K562 (cell line): ENCODE data around the gene ZNF296. TPM values are rescaled to one million over a fixed set of nuclear protein-coding genes. Genes with fewer than 3 reads are reported as not detected.
A peak's percentile ranks its signal among the peaks of the same experiment; 100 is the strongest.

Source experiments
- CCNT2 ChIP-seq: IDR thresholded peaks from 2 replicates; pipeline ENCODE4 v1.6.1; 2011; ENCODE audit warnings: borderline replicate concordance, low read depth, mild to moderate bottlenecking, moderate library complexity, mixed read lengths, low read length; ENCODE audit not compliant: insufficient read length; ENCODE audit errors: extremely low read depth
- ETV1 ChIP-seq: fragments of 450-650 bp; conservative IDR thresholded peaks from 2 replicates; pipeline ENCODE4 v1.6.1; 2016; ENCODE audit warnings: missing genetic modification characterization, control low read depth, low read depth, missing compliant biosample characterization
- FOXA3 ChIP-seq, 2 experiments: fragments of 450-650 bp in 1 of 2; sonication (generic) in 1 of 2; formaldehyde crosslinking; IDR thresholded peaks in 1 of 2; conservative IDR thresholded peaks in 1 of 2; 2 replicates each; pipeline versions ENCODE4 v1.4.0 to v1.8.0; 2020 to 2022; ENCODE audit warnings: mild to moderate bottlenecking in 2 of 2, missing genetic modification reagents in 1 of 2
- HDAC1 ChIP-seq, 2 experiments: fragments of 450-650 bp; IDR thresholded peaks; 2 replicates each; pipeline ENCODE4 v1.6.1; 2016 to 2017; ENCODE audit warnings: inconsistent platforms in 1 of 2, mild to moderate bottlenecking in 1 of 2, moderate library complexity in 1 of 2
- HEY1 ChIP-seq: fragments of 250-450 bp; sonication (Bioruptor Pico); IDR thresholded peaks from 2 replicates; pipeline ENCODE4 v1.5.0; 2020; ENCODE audit warnings: mild to moderate bottlenecking, moderate library complexity, borderline replicate concordance
- KDM2B ChIP-seq: fragments of 250-450 bp; sonication (Bioruptor Pico); IDR thresholded peaks from 2 replicates; pipeline ENCODE4 v1.8.0; 2021; ENCODE audit warnings: mild to moderate bottlenecking, moderate library complexity
- LCOR ChIP-seq: sonication (generic); formaldehyde crosslinking; IDR thresholded peaks from 2 replicates; pipeline ENCODE4 v1.8.0; 2022; ENCODE audit warnings: mild to moderate bottlenecking, missing genetic modification reagents
- MAX ChIP-seq: sonication (generic); formaldehyde crosslinking; IDR thresholded peaks from 2 replicates; pipeline ENCODE4 v1.9.0; 2022; ENCODE audit warnings: mild to moderate bottlenecking, missing genetic modification reagents
- MTF1 ChIP-seq: fragments of 250-450 bp; sonication (Bioruptor Pico); IDR thresholded peaks from 2 replicates; pipeline ENCODE4 v1.9.0; 2021; ENCODE audit warnings: moderate library complexity, mild to moderate bottlenecking, inconsistent platforms, borderline replicate concordance
- PTBP1 ChIP-seq: fragments of 200-400 bp; formaldehyde crosslinking; IDR thresholded peaks from 2 replicates; pipeline ENCODE4 v1.6.1; 2017; ENCODE audit warnings: low read depth, low read length
- RFX1 ChIP-seq: fragments of 450-650 bp; IDR thresholded peaks from 2 replicates; pipeline ENCODE4 v1.6.1; 2016; ENCODE audit warnings: mild to moderate bottlenecking, moderate library complexity
- ZFX ChIP-seq: sonication (generic); formaldehyde crosslinking; IDR thresholded peaks from 2 replicates; pipeline ENCODE4 v1.8.0; 2022; ENCODE audit warnings: mild to moderate bottlenecking, missing genetic modification reagents, moderate library complexity
- ZNF318 ChIP-seq, 2 experiments: fragments of 450-650 bp; IDR thresholded peaks; 2 replicates each; pipeline ENCODE4 v1.6.1; 2016; ENCODE audit warnings: mild to moderate bottlenecking in 2 of 2, borderline replicate concordance in 1 of 2, low read depth in 1 of 2, moderate library complexity in 1 of 2
- polyA plus RNA-seq, 8 experiments: library from polyadenylated mRNA; depleted of rRNA in 4 of 8; stranded (reverse) in 5 of 8; unstranded in 3 of 8; fragments of >200 nt; fragmentation: Nextera tagmentation in 2 of 8; fragmentation: Illumina TruSeq in 1 of 8; extraction: Ambion mirVana in 2 of 8; extraction: Trizol in 1 of 8; gene quantifications; 2 replicates each; pipeline versions ENCODE4 v1.2.1 to v1.2.3, GENCODE V29; 2011 to 2014; ENCODE audit warnings: inconsistent platforms in 1 of 8, missing spikeins in 1 of 8
- total RNA-seq, 7 experiments: library from RNA; depleted of rRNA in 6 of 7; stranded (reverse); fragments of >200 nt in 6 of 7; fragmentation: Illumina TruSeq in 2 of 7; extraction: Trizol in 2 of 7; gene quantifications; 2 replicates each; pipeline versions ENCODE4 v1.2.1 to v1.2.3, GENCODE V29; 2011 to 2021; ENCODE audit warnings: low replicate concordance in 1 of 7
- TF ChIP-seq, protein P1 (sequence below): fragments of 450-650 bp; formaldehyde crosslinking; IDR thresholded peaks from 2 replicates; pipeline ENCODE4 v1.4.0; 2020; ENCODE audit warnings: mild to moderate bottlenecking

The ZNF296 gene
- total and polyA plus RNA-seq, 9 of the 15 experiments (the other 6 are each of a cell fraction or from before 2014, with no cell fraction given): 0.03 to 8.8 (median 0.47) TPM; not detected in 1

DNA sequence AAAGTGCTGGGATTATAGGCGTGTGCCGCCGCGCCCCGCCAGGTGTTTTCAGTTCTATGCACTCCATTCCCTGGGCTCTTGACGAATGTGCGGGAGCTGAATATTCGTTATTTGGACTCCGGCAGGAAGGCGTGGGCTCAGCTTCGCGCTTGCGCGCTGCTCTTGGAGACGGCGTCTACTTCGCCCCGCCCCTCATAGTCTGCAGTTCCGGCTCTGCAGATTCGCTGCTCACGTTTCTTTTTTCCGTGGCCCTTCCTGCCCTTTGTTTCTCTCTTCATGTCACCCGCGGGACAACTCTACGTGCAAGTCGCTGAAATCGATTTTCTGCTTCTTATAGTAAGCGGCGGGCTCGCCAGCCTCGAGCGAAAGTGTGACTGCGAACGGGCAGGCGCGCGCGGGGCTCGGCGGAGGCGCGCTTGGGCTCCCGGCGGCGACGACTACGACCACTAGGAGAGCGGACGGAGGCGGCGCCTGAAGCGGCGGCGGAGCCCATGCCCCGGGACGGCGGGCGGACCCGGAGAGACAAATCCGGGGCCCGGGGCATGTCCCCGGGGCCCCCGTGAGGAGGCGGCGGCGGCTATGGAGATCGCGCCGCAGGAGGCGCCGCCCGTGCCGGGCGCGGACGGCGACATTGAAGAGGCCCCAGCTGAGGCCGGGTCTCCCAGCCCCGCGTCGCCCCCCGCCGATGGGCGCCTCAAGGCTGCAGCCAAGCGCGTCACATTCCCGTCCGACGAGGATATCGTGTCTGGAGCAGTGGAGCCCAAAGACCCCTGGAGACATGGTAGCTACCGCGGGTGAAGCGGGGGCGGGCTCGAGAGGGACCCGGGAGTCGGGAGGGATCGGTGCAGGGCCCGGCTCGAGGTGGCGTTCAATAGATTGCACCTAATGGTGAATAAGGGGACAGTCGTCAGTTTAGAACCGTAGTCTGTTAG lies 16.7 kb upstream of the ZNF296 start, which contains the start of gene PPP1R37 (continued):
- TF ChIP-seq FOXA3 (CRISPR knock-in tag; conservative IDR thresholded peaks at IDR 0.05 in 1 of 2, IDR thresholded peaks at IDR 0.05 in 1 of 2) (no peak; a peak in 1 of 4 replicates), ZNF318 (IDR thresholded peaks at IDR 0.05; ENCODE audit: borderline replicate concordance in 1 of 2, low read depth in 1 of 2) (no peak), ETV1 (peak; percentile 70), ZFX (CRISPR knock-in tag) (peak; percentile 48), PTBP1 (no peak), HDAC1 (IDR thresholded peaks at IDR 0.05) (peak in 1 of 2 experiments; percentile 89; a peak in 2 of 4 replicates), MTF1 (CRISPR knock-in tag) (no peak), HEY1 (no peak), LCOR (peak; percentile 84; the same call in 1 of the 2 replicates), MAX (peak; percentile 77), KDM2B (CRISPR knock-in tag) (peak; percentile 84), CCNT2 (peak; percentile 22), RFX1 (peak; percentile 89)
- TF ChIP-seq, protein P1, sequence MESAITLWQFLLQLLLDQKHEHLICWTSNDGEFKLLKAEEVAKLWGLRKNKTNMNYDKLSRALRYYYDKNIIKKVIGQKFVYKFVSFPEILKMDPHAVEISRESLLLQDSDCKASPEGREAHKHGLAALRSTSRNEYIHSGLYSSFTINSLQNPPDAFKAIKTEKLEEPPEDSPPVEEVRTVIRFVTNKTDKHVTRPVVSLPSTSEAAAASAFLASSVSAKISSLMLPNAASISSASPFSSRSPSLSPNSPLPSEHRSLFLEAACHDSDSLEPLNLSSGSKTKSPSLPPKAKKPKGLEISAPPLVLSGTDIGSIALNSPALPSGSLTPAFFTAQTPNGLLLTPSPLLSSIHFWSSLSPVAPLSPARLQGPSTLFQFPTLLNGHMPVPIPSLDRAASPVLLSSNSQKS (CRISPR knock-in tag): no peak
